Ovary (tissue), 9 donors: ENCODE measurements around the gene FUT7. TPM values are rescaled to one million over a fixed set of nuclear protein-coding genes. Genes with fewer than 3 reads are reported as not detected.

ENCODE experiments used
- DNase-seq, 5 donors: peaks; one replicate each; pipeline ENCODE4 v3.0.0-alpha.2; 2019 to 2020
- H3K27ac ChIP-seq, 2 donors: fragments of 200-600 bp; one replicate each; pipeline versions ENCODE4 v1.5.1 to v1.8.0; 2019 to 2022
- H3K27me3 ChIP-seq: fragments of 200-600 bp; one replicate; pipeline ENCODE4 v1.8.0; 2022
- H3K36me3 ChIP-seq: fragments of 200-600 bp; sonication (generic); one replicate; pipeline ENCODE4 v1.5.1; 2019
- H3K4me1 ChIP-seq: one replicate; pipeline ENCODE4 v1.8.1; 2013; ENCODE audit warnings: mild to moderate bottlenecking, moderate library complexity; ENCODE audit not compliant: insufficient read depth
- H3K4me3 ChIP-seq: fragments of 200-600 bp; sonication (generic); one replicate; pipeline ENCODE4 v1.5.1; 2017
- H3K9me3 ChIP-seq, 2 donors: fragments of 200-600 bp in 1 of 2; sonication (generic) in 1 of 2; one replicate each; pipeline versions ENCODE4 v1.5.1 to v1.8.1; 2013 to 2019; ENCODE audit warnings: mild to moderate bottlenecking in 1 of 2, moderate library complexity in 1 of 2
- EP300 ChIP-seq: sonication (generic); formaldehyde crosslinking; IDR thresholded peaks from one replicate; pipeline ENCODE4 v1.6.1; 2017; ENCODE audit warnings: antibody characterized with exemption
- POLR2A ChIP-seq: fragments of 450-650 bp; IDR thresholded peaks from one replicate; pipeline ENCODE4 v1.6.1; 2017; ENCODE audit warnings: antibody characterized with exemption, mild to moderate bottlenecking, moderate library complexity
- WGBS, 3 donors: extraction: QIAGEN DNeasy Blood & Tissue Kit in 1 of 3; methylation state at CpG; one replicate each; pipeline versions ENCODE4 v1.1.5 to v1.1.7; 2013 to 2017; 5-methylcytosine and 5-hydroxymethylcytosine counted together
- intact Hi-C, 4 donors: fragments of 100-400 bp; cut with DNase I; formaldehyde crosslinking; loops; one replicate each; pipeline versions ENCODE4 v1.11.0 to v1.15.1; 2022 to 2023
- polyA plus RNA-seq, 2 donors: library from polyadenylated mRNA; stranded (reverse); fragments of 200-250 nt in 1 of 2; fragments of 350-450 nt in 1 of 2; fragmentation: Illumina TruSeq in 1 of 2; extraction: RNeasy Lipid Tissue Mini Kit (QIAGEN cat#74804) in 1 of 2; gene quantifications; one replicate each; pipeline ENCODE4 v1.2.3, GENCODE V29; 2013 to 2014
- total RNA-seq, 7 donors: library from RNA; depleted of rRNA in 2 of 7; stranded (reverse); fragments of >200 nt in 2 of 7; fragmentation: NEBNext Ultra II Directional in 3 of 7; extraction: Animal tissue kit (Norgen Biotek cat#: 25700) in 3 of 7; gene quantifications; one replicate each; pipeline versions ENCODE4 v1.1.0 to v1.2.4, GENCODE V29; 2016 to 2023
- TF ChIP-seq, protein P1 (sequence below), 3 donors: fragments of 450-650 bp in 2 of 3; fragments of 200-600 bp in 1 of 3; IDR thresholded peaks; one replicate each; pipeline versions ENCODE4 v1.5.1 to v1.8.0; 2016 to 2022; ENCODE audit warnings: antibody characterized with exemption in 3 of 3, mild to moderate bottlenecking in 1 of 3
- donor health status: DM: no; HTN: no; CAD: no; lungs with moderate emphysema.
- donor health status: DM: no; HTN: no; CAD: no.
- donor health status: Bipolar disorder and iron deficiency.
- donor health status: DM: yes; HTN: yes; CAD: no.
- donor health status: DM: no; HTN: no; CAD: no.
- donor health status: DM: yes; HTN: yes; CAD: no.

FUT7 gene
- total and polyA plus RNA-seq, 9 donors = 0.07 to 0.08 TPM; not detected in 7

GRCh38 chr9:136983656-136984314, 48.1 kb downstream of the FUT7 start:
- H3K4me1 ChIP-seq = no peaks in the 10 kb centered on the region
- 79 to 84% (median 83%) methylated on average over 11 of the region's 11 CpGs for WGBS, 3 donors
- H3K27ac ChIP-seq = no peak overlapping the region
- no peak overlapping the region for H3K4me3 ChIP-seq
- intact Hi-C loops = no loop called here
- no peaks in the 10 kb centered on the region for H3K36me3 ChIP-seq
- H3K27me3 ChIP-seq = no peaks in the 10 kb centered on the region
- no peak for DNase-seq
- TF ChIP-seq, protein P1, sequence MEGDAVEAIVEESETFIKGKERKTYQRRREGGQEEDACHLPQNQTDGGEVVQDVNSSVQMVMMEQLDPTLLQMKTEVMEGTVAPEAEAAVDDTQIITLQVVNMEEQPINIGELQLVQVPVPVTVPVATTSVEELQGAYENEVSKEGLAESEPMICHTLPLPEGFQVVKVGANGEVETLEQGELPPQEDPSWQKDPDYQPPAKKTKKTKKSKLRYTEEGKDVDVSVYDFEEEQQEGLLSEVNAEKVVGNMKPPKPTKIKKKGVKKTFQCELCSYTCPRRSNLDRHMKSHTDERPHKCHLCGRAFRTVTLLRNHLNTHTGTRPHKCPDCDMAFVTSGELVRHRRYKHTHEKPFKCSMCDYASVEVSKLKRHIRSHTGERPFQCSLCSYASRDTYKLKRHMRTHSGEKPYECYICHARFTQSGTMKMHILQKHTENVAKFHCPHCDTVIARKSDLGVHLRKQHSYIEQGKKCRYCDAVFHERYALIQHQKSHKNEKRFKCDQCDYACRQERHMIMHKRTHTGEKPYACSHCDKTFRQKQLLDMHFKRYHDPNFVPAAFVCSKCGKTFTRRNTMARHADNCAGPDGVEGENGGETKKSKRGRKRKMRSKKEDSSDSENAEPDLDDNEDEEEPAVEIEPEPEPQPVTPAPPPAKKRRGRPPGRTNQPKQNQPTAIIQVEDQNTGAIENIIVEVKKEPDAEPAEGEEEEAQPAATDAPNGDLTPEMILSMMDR (IDR thresholded peaks at IDR 0.05) = no peak
- TF ChIP-seq POLR2A (no peak), EP300 (no peak)
- H3K9me3 ChIP-seq = no peaks in the 10 kb centered on the region

DNA sequence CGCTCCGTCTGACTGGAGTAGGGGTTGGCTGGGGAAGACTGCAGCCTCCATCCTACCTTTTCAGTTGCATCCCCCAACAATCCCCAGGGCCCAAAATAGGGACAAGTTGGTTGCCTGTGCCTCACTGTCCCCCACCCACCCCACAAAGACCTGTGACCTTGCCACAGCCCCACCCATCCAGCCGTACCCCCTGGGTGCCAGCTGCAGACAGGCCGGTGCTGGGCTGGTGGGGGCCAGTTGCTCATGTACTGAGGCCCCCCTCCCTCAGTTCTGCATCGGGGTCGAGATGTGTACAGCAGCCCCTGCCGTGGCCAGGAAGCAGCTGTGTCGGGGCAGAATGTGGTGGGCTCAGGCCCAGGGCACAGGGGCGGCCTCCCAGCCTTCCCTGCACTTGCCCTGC, 48.7 kb downstream of the FUT7 start:
- WGBS, 3 donors = 79 to 86% (median 85%) methylated on average over 7 to 9 of the region's 9 CpGs
- no peak for DNase-seq
- TF ChIP-seq POLR2A (no peak), EP300 (no peak)
- TF ChIP-seq, protein P1 (IDR thresholded peaks at IDR 0.05) = no peak
- Histone ChIP-seq H3K4me1 (peaks cover under 1% of the 10 kb centered on the region), H3K36me3 (no peaks in the 10 kb centered on the region), H3K27ac (no peak overlapping the region), H3K4me3 (no peak overlapping the region), H3K27me3 (no peaks in the 10 kb centered on the region), H3K9me3 (no peaks in the 10 kb centered on the region)
- intact Hi-C loops = no loop called here

DNA sequence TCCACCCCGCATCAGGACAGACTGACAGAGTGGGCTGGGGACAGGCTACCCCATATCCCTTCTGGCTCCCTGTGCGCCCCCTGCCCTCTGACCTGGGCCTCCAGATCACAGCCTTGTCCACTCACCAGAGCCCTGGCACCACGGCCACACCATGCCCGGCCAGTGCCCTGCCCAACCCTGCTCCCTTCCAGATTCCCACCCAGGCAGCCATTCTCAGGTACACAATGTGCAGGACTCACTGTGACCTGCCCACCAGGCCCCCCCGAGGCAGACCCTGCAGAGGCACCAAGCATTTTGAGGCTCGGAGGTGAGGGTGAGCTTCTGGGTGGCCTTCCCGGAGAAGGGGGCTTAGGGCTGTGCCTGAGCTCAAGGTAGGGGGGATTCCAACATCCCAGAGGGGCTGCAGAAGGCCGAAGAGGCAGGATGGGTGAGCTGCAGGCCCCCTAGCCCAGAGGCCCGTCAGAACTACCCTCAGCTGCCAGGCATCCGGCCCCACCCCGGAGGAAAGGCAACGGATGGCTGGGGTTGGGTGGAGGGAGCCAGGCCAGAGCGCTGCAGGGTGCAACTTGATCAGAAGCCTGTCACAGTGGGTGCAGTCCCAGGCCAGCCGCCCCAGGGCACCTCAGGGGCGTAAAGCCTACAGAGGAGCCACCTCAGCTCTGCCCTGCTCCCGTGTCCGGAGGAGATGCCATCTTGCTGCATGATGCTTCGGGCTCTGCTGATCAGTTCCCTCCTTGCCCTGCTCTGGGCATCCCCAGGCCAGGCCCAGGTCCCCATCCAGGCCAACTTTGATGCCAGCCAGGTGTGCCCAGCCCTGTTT, 49.4 kb downstream of the FUT7 start, which contains the start of gene LCNL1:
Gene LCNL1, plus strand, starts transcription at position 762 of the 820 bp plus-strand sequence. CDS start 594 bp downstream, outside the sequence.
- DNase-seq = no peak
- H3K4me3 ChIP-seq = no peak within 1 kb of the TSS
- H3K27ac ChIP-seq = no peak within 1 kb of the TSS
- H3K4me1 ChIP-seq = peaks cover 6% of the 10 kb centered on the region
- H3K36me3 ChIP-seq = no peaks in the 10 kb centered on the region
- 82 to 90% (median 86%) methylated on average over 16 to 18 of the region's 18 CpGs for WGBS, 3 donors
- no peaks in the 10 kb centered on the region for H3K27me3 ChIP-seq
- TF ChIP-seq EP300 = no peak
- no peak for TF ChIP-seq POLR2A
- TF ChIP-seq, protein P1 (IDR thresholded peaks at IDR 0.05) = no peak
- no peaks in the 10 kb centered on the region for H3K9me3 ChIP-seq
- intact Hi-C loops = no loop called here

DNA sequence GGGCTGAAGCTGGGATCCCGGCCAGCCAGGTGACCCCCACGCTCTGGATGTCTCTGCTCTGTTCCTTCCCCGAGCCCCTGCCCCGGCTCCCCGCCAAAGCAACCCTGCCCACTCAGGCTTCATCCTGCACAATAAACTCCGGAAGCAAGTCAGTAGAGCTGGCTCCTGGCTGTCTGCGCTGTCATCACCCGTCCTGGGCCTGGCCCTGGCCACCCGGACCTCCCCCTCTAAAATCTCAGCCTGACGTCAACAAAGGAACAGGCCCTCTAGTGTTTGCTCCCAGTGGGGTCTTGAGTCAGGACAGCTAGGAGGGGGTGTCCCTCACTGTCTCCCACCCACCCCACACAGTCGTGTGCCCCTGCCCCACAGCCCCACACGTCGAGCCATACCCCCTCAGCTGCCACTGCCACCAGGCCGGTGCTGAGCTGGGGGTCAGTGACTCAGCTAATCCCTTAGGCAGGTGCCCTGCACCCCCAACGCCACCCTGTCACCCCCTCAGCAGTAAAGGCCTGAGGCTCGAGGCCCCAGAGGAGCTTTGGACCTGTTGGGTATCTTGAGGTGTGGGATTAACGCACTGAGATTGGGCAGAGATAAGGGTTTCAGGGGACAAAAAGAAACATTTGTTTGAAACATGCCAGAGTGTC, 50.2 kb downstream of the FUT7 start:
- no peaks in the 10 kb centered on the region for H3K9me3 ChIP-seq
- DNase-seq = no peak
- 54 to 71% (median 63%) methylated on average over 14 to 17 of the region's 17 CpGs for WGBS, 3 donors
- H3K4me3 ChIP-seq = no peak overlapping the region
- no peak for TF ChIP-seq POLR2A
- TF ChIP-seq, protein P1 (IDR thresholded peaks at IDR 0.05) = no peak
- TF ChIP-seq EP300 = no peak
- intact Hi-C loops = no loop called here
- peaks cover 6% of the 10 kb centered on the region for H3K4me1 ChIP-seq
- H3K36me3 ChIP-seq = no peaks in the 10 kb centered on the region
- H3K27me3 ChIP-seq = no peaks in the 10 kb centered on the region
- H3K27ac ChIP-seq = no peak overlapping the region
